GM23338 (cell line): ENCODE data around the gene NFATC3. TPM values are rescaled to one million over a fixed set of nuclear protein-coding genes. Genes with fewer than 3 reads are reported as not detected.

Experiments
- ATAC-seq: fragments of 200-7000 bp; cut with Tn5 transposase; 3 replicates; pipeline ENCODE4 v1.9.1; 2020
- DNase-seq: peaks from one replicate; pipeline ENCODE4 v3.0.0-alpha.2; 2015; ENCODE audit warnings: low spot score
- H2AFZ ChIP-seq: fragments of 200-600 bp; sonication (generic); 2 replicates; pipeline ENCODE4 v1.8.0; 2016; ENCODE audit warnings: antibody characterized with exemption, mild to moderate bottlenecking, moderate library complexity
- H3F3A ChIP-seq: fragments of 200-600 bp; sonication (generic); replicated peaks from 2 replicates; pipeline ENCODE4 v1.8.0; 2017; ENCODE audit warnings: antibody characterized with exemption, mixed run types, low read depth
- H3K27ac ChIP-seq: fragments of 200-600 bp; sonication (generic); 2 replicates; pipeline ENCODE4 v1.6.1; 2016; ENCODE audit warnings: low read depth
- H3K27me3 ChIP-seq: fragments of 200-600 bp; sonication (generic); 2 replicates; pipeline ENCODE4 v1.8.0; 2016; ENCODE audit warnings: mild to moderate bottlenecking, mixed run types, moderate library complexity; ENCODE audit not compliant: insufficient read depth
- H3K36me3 ChIP-seq: fragments of 200-600 bp; sonication (generic); 2 replicates; pipeline ENCODE4 v1.8.0; 2016; ENCODE audit warnings: mild to moderate bottlenecking; ENCODE audit not compliant: insufficient read depth
- H3K4me1 ChIP-seq: fragments of 200-600 bp; sonication (generic); 2 replicates; pipeline ENCODE4 v1.8.0; 2016; ENCODE audit warnings: mild to moderate bottlenecking, moderate library complexity; ENCODE audit not compliant: insufficient read depth
- H3K4me2 ChIP-seq: fragments of 200-600 bp; sonication (generic); 2 replicates; pipeline ENCODE4 v1.7.1; 2017; ENCODE audit warnings: mixed run types
- H3K4me3 ChIP-seq: fragments of 200-600 bp; sonication (generic); 2 replicates; pipeline ENCODE4 v1.6.1; 2016; ENCODE audit warnings: mixed run types
- H3K79me2 ChIP-seq: fragments of 200-600 bp; sonication (generic); replicated peaks from 2 replicates; pipeline ENCODE4 v1.8.0; 2017; ENCODE audit warnings: mild to moderate bottlenecking; ENCODE audit not compliant: insufficient read depth
- H3K9me2 ChIP-seq: fragments of 200-600 bp; sonication (generic); 2 replicates; pipeline ENCODE4 v1.8.0; 2017; ENCODE audit not compliant: insufficient read depth
- H4K20me1 ChIP-seq: fragments of 200-600 bp; sonication (generic); replicated peaks from 2 replicates; pipeline ENCODE4 v1.8.0; 2017; ENCODE audit warnings: mild to moderate bottlenecking; ENCODE audit not compliant: insufficient read depth
- H3K27ac Mint-ChIP-seq: 2 replicates; pipeline ENCODE4 v1.8.0; 2020; ENCODE audit warnings: inconsistent platforms, mild to moderate bottlenecking, moderate library complexity, mixed read lengths
- H3K27me3 Mint-ChIP-seq: 3 replicates; pipeline ENCODE4 v1.8.0; 2022; ENCODE audit warnings: low read depth, mild to moderate bottlenecking, moderate library complexity, mixed read lengths, inconsistent platforms; ENCODE audit not compliant: insufficient read depth, poor library complexity
- H3K36me3 Mint-ChIP-seq: 3 replicates; pipeline ENCODE4 v1.8.0; 2021; ENCODE audit warnings: low read depth, mild to moderate bottlenecking, inconsistent platforms, moderate library complexity, mixed read lengths
- H3K4me1 Mint-ChIP-seq: 3 replicates; pipeline ENCODE4 v1.8.0; 2020; ENCODE audit warnings: mild to moderate bottlenecking, inconsistent platforms, mixed read lengths
- H3K4me3 Mint-ChIP-seq: 3 replicates; pipeline ENCODE4 v1.8.0; 2021; ENCODE audit warnings: moderate library complexity, mild to moderate bottlenecking, inconsistent platforms, mixed read lengths
- H3K9me3 Mint-ChIP-seq: 3 replicates; pipeline ENCODE4 v1.8.0; 2020; ENCODE audit warnings: moderate library complexity, mild to moderate bottlenecking, inconsistent platforms, mixed read lengths
- CREB1 ChIP-seq: fragments of 250-450 bp; sonication (Bioruptor Pico); IDR thresholded peaks from 2 replicates; pipeline ENCODE4 v1.5.0; 2020; ENCODE audit warnings: low read depth, mild to moderate bottlenecking, moderate library complexity
- EZH2 ChIP-seq: fragments of 200-600 bp; sonication (generic); IDR thresholded peaks from one replicate; pipeline ENCODE4 v1.8.0; 2017; ENCODE audit warnings: antibody characterized with exemption, mild to moderate bottlenecking, low read depth; ENCODE audit not compliant: unreplicated experiment
- EZH2phosphoT487 ChIP-seq: fragments of 200-600 bp; sonication (generic); IDR thresholded peaks from one replicate; pipeline ENCODE4 v1.8.1; 2018; ENCODE audit warnings: antibody characterized with exemption; ENCODE audit not compliant: unreplicated experiment
- JUNB ChIP-seq: IDR thresholded peaks from one replicate; pipeline ENCODE4 v1.6.1; 2016; ENCODE audit warnings: antibody characterized with exemption; ENCODE audit not compliant: unreplicated experiment
- NANOG ChIP-seq: IDR thresholded peaks from 2 replicates; pipeline ENCODE4 v1.6.1; 2016; ENCODE audit warnings: antibody characterized with exemption, borderline replicate concordance
- POLR2AphosphoS5 ChIP-seq: IDR thresholded peaks from 2 replicates; pipeline ENCODE4 v1.6.1; 2016; ENCODE audit warnings: antibody characterized with exemption, low read depth
- STAT1 ChIP-seq: IDR thresholded peaks from one replicate; pipeline ENCODE4 v1.6.1; 2016; ENCODE audit warnings: antibody characterized with exemption; ENCODE audit not compliant: unreplicated experiment
- ZNF114 ChIP-seq: fragments of 250-450 bp; sonication (Bioruptor Pico); IDR thresholded peaks from 2 replicates; pipeline ENCODE4 v1.5.0; 2020; ENCODE audit warnings: mild to moderate bottlenecking, moderate library complexity
- ZNF331 ChIP-seq: fragments of 250-450 bp; sonication (Bioruptor Pico); IDR thresholded peaks from 2 replicates; pipeline ENCODE4 v1.5.0; 2020; ENCODE audit warnings: low read depth, mild to moderate bottlenecking, moderate library complexity
- polyA plus RNA-seq: library from polyadenylated mRNA; unstranded; fragments of >200 nt; fragmentation: Nextera tagmentation; extraction: Ambion mirVana; gene quantifications from 2 replicates; pipeline ENCODE4 v1.2.1, GENCODE V29; 2016
- total RNA-seq: library from RNA; depleted of rRNA; stranded (reverse); fragments of >200 nt; shearing (Covaris generic); gene quantifications from 2 replicates; pipeline ENCODE4 v1.2.3, GENCODE V29; 2014
- TF ChIP-seq, protein P1 (sequence below): IDR thresholded peaks from 2 replicates; pipeline ENCODE4 v1.6.1; 2016; ENCODE audit warnings: antibody characterized with exemption
- TF ChIP-seq, protein P2 (sequence below): IDR thresholded peaks from one replicate; pipeline ENCODE4 v1.6.1; 2018; ENCODE audit warnings: antibody characterized with exemption; ENCODE audit not compliant: unreplicated experiment
- TF ChIP-seq, protein P3 (sequence below): fragments of 250-450 bp; sonication (Bioruptor Pico); IDR thresholded peaks from 2 replicates; pipeline ENCODE4 v1.5.0; 2020; ENCODE audit warnings: mild to moderate bottlenecking, moderate library complexity
- TF ChIP-seq, protein P4 (sequence below), 2 experiments: fragments of 200-600 bp in 1 of 2; sonication (generic) in 1 of 2; conservative IDR thresholded peaks; 2 replicates each; pipeline versions ENCODE4 v1.5.1 to v1.6.1; 2016 to 2017; ENCODE audit warnings: antibody characterized with exemption in 2 of 2, low read depth in 2 of 2, mild to moderate bottlenecking in 2 of 2, moderate library complexity in 1 of 2

The NFATC3 gene
- total and polyA plus RNA-seq, 2 experiments from 2014 or later = 9.2 to 40.9 TPM

DNA sequence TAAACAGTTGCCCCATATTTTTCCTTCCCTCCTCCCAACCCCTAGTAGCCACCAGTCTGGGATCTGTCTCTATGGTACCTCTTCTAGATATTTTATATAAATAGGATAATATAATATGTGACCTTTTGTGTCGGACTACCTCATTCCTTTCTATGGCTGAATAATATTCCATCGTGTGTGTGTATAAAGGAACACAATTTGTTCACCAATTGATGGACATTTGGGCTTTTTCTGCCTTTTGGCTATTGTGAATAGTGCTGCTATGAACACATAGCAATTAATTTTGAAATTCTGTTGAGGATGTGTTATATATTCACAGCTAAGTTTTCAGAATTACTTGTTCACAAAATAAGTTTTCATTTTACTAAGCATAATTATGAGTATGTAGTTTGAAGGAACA is 2.5 kb downstream of the NFATC3 start:
- H3F3A ChIP-seq = peaks cover 9% of the 10 kb centered on the region
- peaks cover 26% of the 10 kb centered on the region for H3K4me1 ChIP-seq
- peaks cover 27% of the 10 kb centered on the region for H4K20me1 ChIP-seq
- no peaks in the 10 kb centered on the region for H3K36me3 ChIP-seq
- H3K79me2 ChIP-seq = peaks cover 70% of the 10 kb centered on the region
- ATAC-seq (no peak), DNase-seq (no peak)
- no peaks in the 10 kb centered on the region for H3K9me3 Mint-ChIP-seq
- no peaks in the 10 kb centered on the region; the same call in 2 of the 3 replicates for H3K36me3 Mint-ChIP-seq
- peaks cover 5% of the 10 kb centered on the region for H3K27me3 Mint-ChIP-seq
- no peak overlapping the region; the same call in 2 of the 3 replicates for H3K4me3 Mint-ChIP-seq
- peaks cover 32% of the 10 kb centered on the region for H3K4me1 Mint-ChIP-seq
- H3K27ac ChIP-seq = no peak overlapping the region
- H2AFZ ChIP-seq = no peak overlapping the region
- H3K27ac Mint-ChIP-seq = no peak overlapping the region
- H3K27me3 ChIP-seq = no peaks in the 10 kb centered on the region
- TF ChIP-seq CREB1 (CRISPR knock-in tag) (no peak), POLR2AphosphoS5 (no peak), EZH2 (no peak), ZNF114 (CRISPR knock-in tag) (no peak), NANOG (no peak), STAT1 (no peak), ZNF331 (no peak), EZH2phosphoT487 (no peak), JUNB (no peak)
- TF ChIP-seq, protein P1, sequence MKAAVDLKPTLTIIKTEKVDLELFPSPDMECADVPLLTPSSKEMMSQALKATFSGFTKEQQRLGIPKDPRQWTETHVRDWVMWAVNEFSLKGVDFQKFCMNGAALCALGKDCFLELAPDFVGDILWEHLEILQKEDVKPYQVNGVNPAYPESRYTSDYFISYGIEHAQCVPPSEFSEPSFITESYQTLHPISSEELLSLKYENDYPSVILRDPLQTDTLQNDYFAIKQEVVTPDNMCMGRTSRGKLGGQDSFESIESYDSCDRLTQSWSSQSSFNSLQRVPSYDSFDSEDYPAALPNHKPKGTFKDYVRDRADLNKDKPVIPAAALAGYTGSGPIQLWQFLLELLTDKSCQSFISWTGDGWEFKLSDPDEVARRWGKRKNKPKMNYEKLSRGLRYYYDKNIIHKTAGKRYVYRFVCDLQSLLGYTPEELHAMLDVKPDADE = no peak
- TF ChIP-seq, protein P2, sequence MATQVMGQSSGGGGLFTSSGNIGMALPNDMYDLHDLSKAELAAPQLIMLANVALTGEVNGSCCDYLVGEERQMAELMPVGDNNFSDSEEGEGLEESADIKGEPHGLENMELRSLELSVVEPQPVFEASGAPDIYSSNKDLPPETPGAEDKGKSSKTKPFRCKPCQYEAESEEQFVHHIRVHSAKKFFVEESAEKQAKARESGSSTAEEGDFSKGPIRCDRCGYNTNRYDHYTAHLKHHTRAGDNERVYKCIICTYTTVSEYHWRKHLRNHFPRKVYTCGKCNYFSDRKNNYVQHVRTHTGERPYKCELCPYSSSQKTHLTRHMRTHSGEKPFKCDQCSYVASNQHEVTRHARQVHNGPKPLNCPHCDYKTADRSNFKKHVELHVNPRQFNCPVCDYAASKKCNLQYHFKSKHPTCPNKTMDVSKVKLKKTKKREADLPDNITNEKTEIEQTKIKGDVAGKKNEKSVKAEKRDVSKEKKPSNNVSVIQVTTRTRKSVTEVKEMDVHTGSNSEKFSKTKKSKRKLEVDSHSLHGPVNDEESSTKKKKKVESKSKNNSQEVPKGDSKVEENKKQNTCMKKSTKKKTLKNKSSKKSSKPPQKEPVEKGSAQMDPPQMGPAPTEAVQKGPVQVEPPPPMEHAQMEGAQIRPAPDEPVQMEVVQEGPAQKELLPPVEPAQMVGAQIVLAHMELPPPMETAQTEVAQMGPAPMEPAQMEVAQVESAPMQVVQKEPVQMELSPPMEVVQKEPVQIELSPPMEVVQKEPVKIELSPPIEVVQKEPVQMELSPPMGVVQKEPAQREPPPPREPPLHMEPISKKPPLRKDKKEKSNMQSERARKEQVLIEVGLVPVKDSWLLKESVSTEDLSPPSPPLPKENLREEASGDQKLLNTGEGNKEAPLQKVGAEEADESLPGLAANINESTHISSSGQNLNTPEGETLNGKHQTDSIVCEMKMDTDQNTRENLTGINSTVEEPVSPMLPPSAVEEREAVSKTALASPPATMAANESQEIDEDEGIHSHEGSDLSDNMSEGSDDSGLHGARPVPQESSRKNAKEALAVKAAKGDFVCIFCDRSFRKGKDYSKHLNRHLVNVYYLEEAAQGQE = no peak
- TF ChIP-seq, protein P3, sequence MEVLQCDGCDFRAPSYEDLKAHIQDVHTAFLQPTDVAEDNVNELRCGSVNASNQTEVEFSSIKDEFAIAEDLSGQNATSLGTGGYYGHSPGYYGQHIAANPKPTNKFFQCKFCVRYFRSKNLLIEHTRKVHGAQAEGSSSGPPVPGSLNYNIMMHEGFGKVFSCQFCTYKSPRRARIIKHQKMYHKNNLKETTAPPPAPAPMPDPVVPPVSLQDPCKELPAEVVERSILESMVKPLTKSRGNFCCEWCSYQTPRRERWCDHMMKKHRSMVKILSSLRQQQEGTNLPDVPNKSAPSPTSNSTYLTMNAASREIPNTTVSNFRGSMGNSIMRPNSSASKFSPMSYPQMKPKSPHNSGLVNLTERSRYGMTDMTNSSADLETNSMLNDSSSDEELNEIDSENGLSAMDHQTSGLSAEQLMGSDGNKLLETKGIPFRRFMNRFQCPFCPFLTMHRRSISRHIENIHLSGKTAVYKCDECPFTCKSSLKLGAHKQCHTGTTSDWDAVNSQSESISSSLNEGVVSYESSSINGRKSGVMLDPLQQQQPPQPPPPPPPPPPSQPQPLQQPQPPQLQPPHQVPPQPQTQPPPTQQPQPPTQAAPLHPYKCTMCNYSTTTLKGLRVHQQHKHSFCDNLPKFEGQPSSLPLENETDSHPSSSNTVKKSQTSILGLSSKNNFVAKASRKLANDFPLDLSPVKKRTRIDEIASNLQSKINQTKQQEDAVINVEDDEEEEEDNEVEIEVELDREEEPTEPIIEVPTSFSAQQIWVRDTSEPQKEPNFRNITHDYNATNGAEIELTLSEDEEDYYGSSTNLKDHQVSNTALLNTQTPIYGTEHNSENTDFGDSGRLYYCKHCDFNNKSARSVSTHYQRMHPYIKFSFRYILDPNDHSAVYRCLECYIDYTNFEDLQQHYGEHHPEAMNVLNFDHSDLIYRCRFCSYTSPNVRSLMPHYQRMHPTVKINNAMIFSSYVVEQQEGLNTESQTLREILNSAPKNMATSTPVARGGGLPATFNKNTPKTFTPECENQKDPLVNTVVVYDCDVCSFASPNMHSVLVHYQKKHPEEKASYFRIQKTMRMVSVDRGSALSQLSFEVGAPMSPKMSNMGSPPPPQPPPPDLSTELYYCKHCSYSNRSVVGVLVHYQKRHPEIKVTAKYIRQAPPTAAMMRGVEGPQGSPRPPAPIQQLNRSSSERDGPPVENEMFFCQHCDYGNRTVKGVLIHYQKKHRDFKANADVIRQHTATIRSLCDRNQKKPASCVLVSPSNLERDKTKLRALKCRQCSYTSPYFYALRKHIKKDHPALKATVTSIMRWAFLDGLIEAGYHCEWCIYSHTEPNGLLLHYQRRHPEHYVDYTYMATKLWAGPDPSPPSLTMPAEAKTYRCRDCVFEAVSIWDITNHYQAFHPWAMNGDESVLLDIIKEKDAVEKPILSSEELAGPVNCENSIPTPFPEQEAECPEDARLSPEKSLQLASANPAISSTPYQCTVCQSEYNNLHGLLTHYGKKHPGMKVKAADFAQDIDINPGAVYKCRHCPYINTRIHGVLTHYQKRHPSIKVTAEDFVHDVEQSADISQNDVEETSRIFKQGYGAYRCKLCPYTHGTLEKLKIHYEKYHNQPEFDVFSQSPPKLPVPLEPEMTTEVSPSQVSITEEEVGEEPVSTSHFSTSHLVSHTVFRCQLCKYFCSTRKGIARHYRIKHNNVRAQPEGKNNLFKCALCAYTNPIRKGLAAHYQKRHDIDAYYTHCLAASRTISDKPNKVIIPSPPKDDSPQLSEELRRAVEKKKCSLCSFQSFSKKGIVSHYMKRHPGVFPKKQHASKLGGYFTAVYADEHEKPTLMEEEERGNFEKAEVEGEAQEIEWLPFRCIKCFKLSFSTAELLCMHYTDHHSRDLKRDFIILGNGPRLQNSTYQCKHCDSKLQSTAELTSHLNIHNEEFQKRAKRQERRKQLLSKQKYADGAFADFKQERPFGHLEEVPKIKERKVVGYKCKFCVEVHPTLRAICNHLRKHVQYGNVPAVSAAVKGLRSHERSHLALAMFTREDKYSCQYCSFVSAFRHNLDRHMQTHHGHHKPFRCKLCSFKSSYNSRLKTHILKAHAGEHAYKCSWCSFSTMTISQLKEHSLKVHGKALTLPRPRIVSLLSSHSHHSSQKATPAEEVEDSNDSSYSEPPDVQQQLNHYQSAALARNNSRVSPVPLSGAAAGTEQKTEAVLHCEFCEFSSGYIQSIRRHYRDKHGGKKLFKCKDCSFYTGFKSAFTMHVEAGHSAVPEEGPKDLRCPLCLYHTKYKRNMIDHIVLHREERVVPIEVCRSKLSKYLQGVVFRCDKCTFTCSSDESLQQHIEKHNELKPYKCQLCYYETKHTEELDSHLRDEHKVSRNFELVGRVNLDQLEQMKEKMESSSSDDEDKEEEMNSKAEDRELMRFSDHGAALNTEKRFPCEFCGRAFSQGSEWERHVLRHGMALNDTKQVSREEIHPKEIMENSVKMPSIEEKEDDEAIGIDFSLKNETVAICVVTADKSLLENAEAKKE (CRISPR knock-in tag) = no peak
- TF ChIP-seq, protein P4, sequence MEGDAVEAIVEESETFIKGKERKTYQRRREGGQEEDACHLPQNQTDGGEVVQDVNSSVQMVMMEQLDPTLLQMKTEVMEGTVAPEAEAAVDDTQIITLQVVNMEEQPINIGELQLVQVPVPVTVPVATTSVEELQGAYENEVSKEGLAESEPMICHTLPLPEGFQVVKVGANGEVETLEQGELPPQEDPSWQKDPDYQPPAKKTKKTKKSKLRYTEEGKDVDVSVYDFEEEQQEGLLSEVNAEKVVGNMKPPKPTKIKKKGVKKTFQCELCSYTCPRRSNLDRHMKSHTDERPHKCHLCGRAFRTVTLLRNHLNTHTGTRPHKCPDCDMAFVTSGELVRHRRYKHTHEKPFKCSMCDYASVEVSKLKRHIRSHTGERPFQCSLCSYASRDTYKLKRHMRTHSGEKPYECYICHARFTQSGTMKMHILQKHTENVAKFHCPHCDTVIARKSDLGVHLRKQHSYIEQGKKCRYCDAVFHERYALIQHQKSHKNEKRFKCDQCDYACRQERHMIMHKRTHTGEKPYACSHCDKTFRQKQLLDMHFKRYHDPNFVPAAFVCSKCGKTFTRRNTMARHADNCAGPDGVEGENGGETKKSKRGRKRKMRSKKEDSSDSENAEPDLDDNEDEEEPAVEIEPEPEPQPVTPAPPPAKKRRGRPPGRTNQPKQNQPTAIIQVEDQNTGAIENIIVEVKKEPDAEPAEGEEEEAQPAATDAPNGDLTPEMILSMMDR (conservative IDR thresholded peaks at IDR 0.05; ENCODE audit: low read depth in 2 of 2) = no peak
- no peak overlapping the region for H3K4me3 ChIP-seq
- H3K9me2 ChIP-seq = no peaks in the 10 kb centered on the region
- H3K4me2 ChIP-seq = no peak overlapping the region
